Stimulated activated CD4-positive, alpha-beta T cell treated with anti-CD3 and anti-CD28 coated beads, Interleukin-12 subunit alpha, Interleukin-12 subunit beta, amount 100 ng/mL, for 24 hours (primary cell): ENCODE results near the gene ANKRD45.
A peak's percentile ranks its signal among the peaks of the same experiment; 100 is the strongest.
"Not testable (repeated sequence)": the region's sequence is repeated elsewhere in the genome, so short reads cannot be mapped to it uniquely, and the experiment has no call there.

Experiments used
- DNase-seq, 2 experiments: peaks; one replicate each; pipeline ENCODE4 v3.0.0-alpha.2; 2020; ENCODE audit warnings: low read depth in 2 of 2

ANKRD45 gene

GRCh38 chr1:173669491-173669941 lies at the start of gene ANKRD45:
ANKRD45 (minus strand) TSS chr1:173669851; CDS start chr1:173659418, 10,433 bp downstream.
- peak in 1 of 2 experiments; percentile 15 for DNase-seq

- DNase-seq: no peak
Observed at GRCh38 chr1:173717238-173717637, 47.6 kb upstream of the ANKRD45 start.

- peak in 1 of 2 experiments; percentile 1 for DNase-seq
Observed at GRCh38 chr1:173715538-173715844, 45.8 kb upstream of the ANKRD45 start.

GRCh38 chr1:173714759-173715537 lies 45.3 kb upstream of the ANKRD45 start, which contains the start of gene KLHL20:
KLHL20 (plus strand) TSS chr1:173714981; CDS start chr1:173716044, 1,063 bp downstream.
- peak; percentile 74 to 77 for DNase-seq

GRCh38 chr1:173714441-173714758 lies 44.7 kb upstream of the ANKRD45 start:
- no peak for DNase-seq

- no peak for DNase-seq
Observed at GRCh38 chr1:173708787-173709186, 39.1 kb upstream of the ANKRD45 start.

GRCh38 chr1:173705117-173705516 lies 35.5 kb upstream of the ANKRD45 start:
- DNase-seq: no peak

GRCh38 chr1:173702736-173703135 lies 33.1 kb upstream of the ANKRD45 start:
- DNase-seq: no peak

GRCh38 chr1:173701299-173701698 lies 31.6 kb upstream of the ANKRD45 start:
- DNase-seq: not testable (repeated sequence)

- no peak for DNase-seq
Observed at GRCh38 chr1:173693238-173693637, 23.6 kb upstream of the ANKRD45 start.

- no peak for DNase-seq
Observed at GRCh38 chr1:173688300-173688699, 18.6 kb upstream of the ANKRD45 start.

- DNase-seq: not testable (repeated sequence)
Observed at GRCh38 chr1:173685121-173685520, 15.5 kb upstream of the ANKRD45 start.

- not testable (repeated sequence) for DNase-seq
Observed at GRCh38 chr1:173683838-173684237, 14.2 kb upstream of the ANKRD45 start.

GRCh38 chr1:173682184-173682583 lies 12.5 kb upstream of the ANKRD45 start:
- no peak for DNase-seq

GRCh38 chr1:173680152-173680551 lies 10.5 kb upstream of the ANKRD45 start:
- not testable (repeated sequence) for DNase-seq

- DNase-seq: not testable (repeated sequence)
Observed at GRCh38 chr1:173674496-173674895, 4.8 kb upstream of the ANKRD45 start.

GRCh38 chr1:173666646-173667045 lies 3.0 kb downstream of the ANKRD45 start:
- no peak for DNase-seq

GRCh38 chr1:173663159-173663558 lies 6.5 kb downstream of the ANKRD45 start:
- DNase-seq: no peak

- DNase-seq: no peak
Observed at GRCh38 chr1:173661763-173662162, 7.9 kb downstream of the ANKRD45 start.

GRCh38 chr1:173661271-173661670 lies 8.4 kb downstream of the ANKRD45 start:
- no peak for DNase-seq

- DNase-seq: no peak
Observed at GRCh38 chr1:173660306-173660705, 9.3 kb downstream of the ANKRD45 start.

GRCh38 chr1:173648880-173649605 lies 20.6 kb downstream of the ANKRD45 start:
- no peak for DNase-seq

GRCh38 chr1:173646656-173647055 lies 23.0 kb downstream of the ANKRD45 start:
- no peak for DNase-seq
